ENCODE results near the gene ANKFN1. TPM values are rescaled to one million over a fixed set of nuclear protein-coding genes. Genes with fewer than 3 reads are reported as not detected.

Gene ANKFN1
- total RNA-seq, 1 experiment from 2014 or later = not detected

DNA sequence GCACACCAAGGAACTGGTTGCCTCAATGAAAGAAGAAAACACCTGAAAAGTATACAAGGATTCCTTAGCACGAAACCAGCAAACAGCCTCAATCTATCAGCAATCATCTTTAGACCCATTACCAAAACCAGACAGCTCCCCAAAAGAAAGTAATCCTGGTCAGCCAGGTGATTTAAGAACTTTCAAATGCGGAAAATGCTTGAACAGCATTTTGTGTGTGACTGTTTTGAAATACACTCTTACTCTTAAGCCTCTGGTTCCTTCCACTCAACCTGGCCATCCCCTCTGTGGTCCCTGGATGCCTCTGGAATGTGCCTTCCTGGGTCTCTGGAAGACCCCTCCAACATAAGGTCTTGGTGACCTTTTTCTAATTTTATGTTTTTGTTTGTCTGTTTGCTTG is 369.8 kb downstream of the ANKFN1 start:
- DNase-seq = no peak
- Mint-ChIP-seq H3K36me3 (ENCODE audit: insufficient read depth, unreplicated experiment) (no peaks in the 10 kb centered on the region), H3K4me3 (ENCODE audit: low read depth, unreplicated experiment) (no peak overlapping the region), H3K27me3 (ENCODE audit: unreplicated experiment) (peaks cover 58% of the 10 kb centered on the region), H3K4me1 (ENCODE audit: low read depth, unreplicated experiment) (no peaks in the 10 kb centered on the region), H3K9me3 (ENCODE audit: low read depth, unreplicated experiment) (no peaks in the 10 kb centered on the region), H3K27ac (ENCODE audit: unreplicated experiment) (no peak overlapping the region)
- no TSS peak for BruUV-seq (replicated peaks)
- TF ChIP-seq, protein P1, sequence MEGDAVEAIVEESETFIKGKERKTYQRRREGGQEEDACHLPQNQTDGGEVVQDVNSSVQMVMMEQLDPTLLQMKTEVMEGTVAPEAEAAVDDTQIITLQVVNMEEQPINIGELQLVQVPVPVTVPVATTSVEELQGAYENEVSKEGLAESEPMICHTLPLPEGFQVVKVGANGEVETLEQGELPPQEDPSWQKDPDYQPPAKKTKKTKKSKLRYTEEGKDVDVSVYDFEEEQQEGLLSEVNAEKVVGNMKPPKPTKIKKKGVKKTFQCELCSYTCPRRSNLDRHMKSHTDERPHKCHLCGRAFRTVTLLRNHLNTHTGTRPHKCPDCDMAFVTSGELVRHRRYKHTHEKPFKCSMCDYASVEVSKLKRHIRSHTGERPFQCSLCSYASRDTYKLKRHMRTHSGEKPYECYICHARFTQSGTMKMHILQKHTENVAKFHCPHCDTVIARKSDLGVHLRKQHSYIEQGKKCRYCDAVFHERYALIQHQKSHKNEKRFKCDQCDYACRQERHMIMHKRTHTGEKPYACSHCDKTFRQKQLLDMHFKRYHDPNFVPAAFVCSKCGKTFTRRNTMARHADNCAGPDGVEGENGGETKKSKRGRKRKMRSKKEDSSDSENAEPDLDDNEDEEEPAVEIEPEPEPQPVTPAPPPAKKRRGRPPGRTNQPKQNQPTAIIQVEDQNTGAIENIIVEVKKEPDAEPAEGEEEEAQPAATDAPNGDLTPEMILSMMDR (IDR thresholded peaks at IDR 0.05; ENCODE audit: unreplicated experiment) = no peak
- intact Hi-C loops (cut with micrococcal nuclease; ENCODE audit: unreplicated experiment) = no loop called here
- CTCF ChIA-PET = no interaction called here

DNA sequence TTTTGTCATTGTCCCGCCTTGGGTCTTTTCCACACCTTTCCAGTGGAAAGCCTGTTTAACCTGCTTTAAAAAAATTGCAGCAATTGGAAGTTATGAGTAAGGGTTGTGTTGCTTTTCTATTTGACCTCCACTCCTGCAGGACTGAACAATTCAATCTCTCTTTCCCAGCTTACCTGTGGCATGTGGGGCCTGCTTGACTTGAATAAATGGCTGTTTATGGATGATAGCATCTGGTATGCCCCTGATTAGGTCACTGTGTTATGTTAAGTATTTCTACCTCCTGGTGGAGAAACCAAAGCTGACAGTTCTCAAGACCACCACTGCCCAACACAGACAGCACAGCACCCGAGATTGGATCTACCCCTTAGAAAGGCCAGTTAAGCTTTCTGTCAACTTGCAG is 375.4 kb downstream of the ANKFN1 start:
- Mint-ChIP-seq H3K36me3 (ENCODE audit: insufficient read depth, unreplicated experiment) (no peaks in the 10 kb centered on the region), H3K27ac (ENCODE audit: unreplicated experiment) (no peak overlapping the region), H3K9me3 (ENCODE audit: low read depth, unreplicated experiment) (no peaks in the 10 kb centered on the region), H3K4me1 (ENCODE audit: low read depth, unreplicated experiment) (no peaks in the 10 kb centered on the region), H3K4me3 (ENCODE audit: low read depth, unreplicated experiment) (no peak overlapping the region), H3K27me3 (ENCODE audit: unreplicated experiment) (peaks cover 67% of the 10 kb centered on the region)
- BruUV-seq (replicated peaks) = no TSS peak
- TF ChIP-seq, protein P1 (IDR thresholded peaks at IDR 0.05; ENCODE audit: unreplicated experiment) = no peak
- intact Hi-C loops (cut with micrococcal nuclease; ENCODE audit: unreplicated experiment) = no loop called here
- DNase-seq = no peak
- CTCF ChIA-PET = no interaction called here

DNA sequence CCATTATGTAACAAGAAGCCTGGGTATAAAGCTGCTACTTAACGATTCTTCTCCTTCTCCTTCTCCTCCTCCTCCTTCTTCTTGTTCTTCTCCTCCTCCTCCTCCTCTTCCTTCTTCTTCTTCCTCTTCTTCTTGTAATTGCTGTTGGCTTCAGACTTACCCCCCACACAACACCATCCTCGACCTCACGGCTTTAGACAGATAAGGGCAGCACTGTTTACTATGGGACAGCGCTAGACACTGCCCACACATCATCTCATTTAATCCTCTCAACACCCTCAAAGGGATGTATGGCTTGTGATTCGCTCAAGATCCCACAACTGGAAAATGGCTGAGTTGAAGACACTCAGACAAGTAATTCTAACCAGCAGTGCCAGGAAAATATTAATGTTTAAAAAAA is 379.7 kb downstream of the ANKFN1 start:
- intact Hi-C loops (cut with micrococcal nuclease; ENCODE audit: unreplicated experiment) = no loop called here
- H3K4me3 Mint-ChIP-seq (ENCODE audit: low read depth, unreplicated experiment) = no peak overlapping the region
- peaks cover 64% of the 10 kb centered on the region for H3K27me3 Mint-ChIP-seq (ENCODE audit: unreplicated experiment)
- DNase-seq = no peak
- CTCF ChIA-PET = interaction anchor here (1.0 kb wide), 1 partner anchor 56 kb away, joined by 3 read pairs; no protein-coding TSS in a partner anchor
- H3K9me3 Mint-ChIP-seq (ENCODE audit: low read depth, unreplicated experiment) = no peaks in the 10 kb centered on the region
- H3K4me1 Mint-ChIP-seq (ENCODE audit: low read depth, unreplicated experiment) = no peaks in the 10 kb centered on the region
- TF ChIP-seq, protein P1 (IDR thresholded peaks at IDR 0.05; ENCODE audit: unreplicated experiment) = no peak
- no TSS peak for BruUV-seq (replicated peaks)
- no peaks in the 10 kb centered on the region for H3K36me3 Mint-ChIP-seq (ENCODE audit: insufficient read depth, unreplicated experiment)
- H3K27ac Mint-ChIP-seq (ENCODE audit: unreplicated experiment) = no peak overlapping the region

DNA sequence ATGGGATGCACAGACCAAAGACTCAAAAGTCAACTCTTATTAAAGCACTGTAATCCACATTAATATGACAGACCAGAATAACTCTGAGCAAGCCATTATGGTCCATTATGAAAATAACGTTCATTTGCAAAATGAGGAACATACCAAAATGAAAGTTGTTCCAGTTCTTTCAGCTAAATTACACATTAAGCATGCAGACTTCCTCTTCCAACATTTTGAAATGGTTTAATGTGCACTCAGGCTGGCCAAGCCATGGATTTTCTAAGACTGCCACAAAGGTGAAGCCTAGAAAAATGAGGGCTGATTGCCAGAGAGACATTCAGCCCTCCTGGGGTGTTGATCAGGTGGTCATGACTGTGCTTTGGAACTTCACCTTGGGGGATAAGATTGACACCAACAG is 383.5 kb downstream of the ANKFN1 start:
- Mint-ChIP-seq H3K4me3 (ENCODE audit: low read depth, unreplicated experiment) (no peak overlapping the region), H3K36me3 (ENCODE audit: insufficient read depth, unreplicated experiment) (no peaks in the 10 kb centered on the region), H3K27ac (ENCODE audit: unreplicated experiment) (no peak overlapping the region), H3K27me3 (ENCODE audit: unreplicated experiment) (peaks cover 63% of the 10 kb centered on the region), H3K4me1 (ENCODE audit: low read depth, unreplicated experiment) (no peaks in the 10 kb centered on the region), H3K9me3 (ENCODE audit: low read depth, unreplicated experiment) (no peaks in the 10 kb centered on the region)
- intact Hi-C loops (cut with micrococcal nuclease; ENCODE audit: unreplicated experiment) = no loop called here
- CTCF ChIA-PET = no interaction called here
- no peak for DNase-seq
- no TSS peak for BruUV-seq (replicated peaks)
- TF ChIP-seq, protein P1 (IDR thresholded peaks at IDR 0.05; ENCODE audit: unreplicated experiment) = no peak

Measured in Calu3 (cell line).